SH-SY5Y (cell line): ENCODE results near the gene RAB11FIP2.

Source experiments
- GATA2 ChIP-seq: IDR thresholded peaks from 2 replicates; pipeline ENCODE4 v1.6.1; 2011; ENCODE audit warnings: mild to moderate bottlenecking, low read depth, low read length
- GATA3 ChIP-seq: IDR thresholded peaks from 2 replicates; pipeline ENCODE4 v1.6.1; 2011; ENCODE audit warnings: low read depth, mild to moderate bottlenecking, low read length, moderate library complexity

DNA sequence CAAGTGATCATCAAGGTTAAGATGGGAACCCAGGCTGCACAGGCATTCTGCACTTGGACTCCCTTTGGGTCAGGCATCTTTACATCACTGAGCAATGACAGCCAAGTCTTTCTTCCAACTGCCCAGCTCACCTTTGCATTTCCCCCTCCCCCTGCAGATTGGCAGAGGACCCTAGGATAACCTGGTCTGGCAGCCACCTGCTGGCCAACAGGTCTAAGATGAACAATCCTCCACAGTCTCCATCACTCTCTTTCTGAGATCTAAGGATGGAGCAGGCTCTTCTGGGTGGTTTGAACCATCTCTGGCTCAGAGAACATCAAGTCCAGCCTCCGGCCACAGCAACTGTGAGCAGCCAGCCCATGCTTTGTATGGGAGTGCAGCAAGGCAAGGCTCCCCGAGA lies 75.8 kb downstream of the RAB11FIP2 start:
- TF ChIP-seq GATA2 (no peak), GATA3 (no peak)
